ENCODE data around the gene SLC9A9.

SLC9A9 gene

GRCh38 chr3:143375698-143376097, 472.6 kb downstream of the SLC9A9 start:
- DNase-seq, result no peak

DNA sequence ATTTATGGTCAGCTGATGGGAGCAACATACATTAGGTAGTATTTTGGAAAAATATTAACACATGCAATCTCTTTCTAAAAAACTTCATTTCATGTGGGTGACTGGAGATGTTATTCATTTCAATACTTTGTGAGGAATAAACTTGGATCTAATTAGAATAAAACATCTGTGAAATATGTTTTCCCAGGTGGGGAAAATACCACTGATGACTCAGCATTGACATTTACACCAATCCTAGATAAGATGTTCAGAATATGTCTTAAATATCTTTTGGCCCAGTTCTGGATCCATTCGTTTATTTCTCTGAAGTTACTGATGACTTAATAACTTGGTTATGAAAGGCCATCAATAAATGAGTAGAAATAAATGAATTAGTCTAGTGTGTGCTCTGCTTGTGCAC, 481.1 kb downstream of the SLC9A9 start:
- no peak for DNase-seq

DNA sequence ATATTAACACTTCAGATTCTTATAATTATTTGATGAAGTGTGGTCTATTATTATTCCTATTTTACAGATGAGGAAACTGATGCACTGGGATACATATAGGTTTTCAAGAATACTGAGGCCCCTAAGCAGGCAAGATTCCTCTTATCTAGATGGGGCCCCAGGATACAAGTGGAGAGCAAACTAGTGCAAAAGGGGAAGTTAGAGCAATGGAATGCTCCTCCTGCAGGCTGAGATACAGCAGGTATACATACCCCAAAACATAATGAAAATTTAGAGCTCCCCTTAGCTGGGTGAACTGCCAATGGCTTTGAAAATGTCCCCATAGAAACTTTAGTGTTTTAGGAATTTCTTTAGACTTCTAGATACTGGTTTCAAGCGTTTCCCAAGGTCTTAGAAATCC, 481.6 kb downstream of the SLC9A9 start:
- DNase-seq, result peak; percentile 58

- DNase-seq, result peak; percentile 26
These were observed 484.3 kb downstream of the SLC9A9 start for GRCh38 chr3:143363949-143364348.

GRCh38 chr3:143363276-143363675, 485.0 kb downstream of the SLC9A9 start:
- peak; percentile 66 for DNase-seq

DNA sequence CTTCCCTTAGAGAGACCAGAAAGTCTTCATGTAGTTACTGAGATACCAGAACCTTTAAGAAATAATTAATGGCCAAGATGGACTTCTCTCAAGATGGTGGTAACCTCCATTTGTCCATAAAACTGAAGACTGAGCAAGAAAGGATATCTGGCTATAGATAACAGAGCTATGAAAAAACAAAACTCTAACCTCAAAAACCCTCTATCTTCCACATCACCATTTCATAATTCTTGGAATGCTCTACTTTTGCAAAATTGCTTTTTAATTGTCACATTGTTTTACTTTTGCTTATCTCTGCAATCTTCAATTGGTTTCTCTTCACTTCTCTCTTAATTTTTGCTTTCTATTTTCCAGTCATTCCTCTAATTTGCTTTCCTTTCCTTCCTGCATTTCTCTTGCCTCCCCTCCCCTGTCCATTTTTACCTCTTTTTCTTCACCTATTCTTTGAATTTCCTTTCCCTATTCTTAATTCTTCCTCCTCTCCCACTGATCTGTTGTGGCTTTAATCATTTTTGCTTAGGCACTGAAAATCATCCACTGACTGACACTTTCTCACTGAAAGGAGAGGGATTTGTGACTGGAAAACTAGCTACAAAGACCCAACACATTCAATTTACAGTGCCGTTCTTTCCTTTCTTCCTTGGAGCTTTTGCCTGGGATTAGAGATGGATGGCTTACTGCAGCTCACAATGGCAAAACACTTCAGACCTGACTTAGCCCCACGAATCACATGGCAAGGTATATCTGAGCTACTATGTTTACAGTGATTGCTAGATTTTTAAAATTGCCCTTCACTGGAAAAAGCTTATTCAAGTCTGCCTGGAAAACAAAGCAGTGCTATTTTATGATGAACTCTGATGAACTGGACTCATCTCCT, 485.9 kb downstream of the SLC9A9 start:
- DNase-seq, result peak; percentile 68

GRCh38 chr3:143361589-143361988, 486.7 kb downstream of the SLC9A9 start:
- DNase-seq, result no peak

DNA sequence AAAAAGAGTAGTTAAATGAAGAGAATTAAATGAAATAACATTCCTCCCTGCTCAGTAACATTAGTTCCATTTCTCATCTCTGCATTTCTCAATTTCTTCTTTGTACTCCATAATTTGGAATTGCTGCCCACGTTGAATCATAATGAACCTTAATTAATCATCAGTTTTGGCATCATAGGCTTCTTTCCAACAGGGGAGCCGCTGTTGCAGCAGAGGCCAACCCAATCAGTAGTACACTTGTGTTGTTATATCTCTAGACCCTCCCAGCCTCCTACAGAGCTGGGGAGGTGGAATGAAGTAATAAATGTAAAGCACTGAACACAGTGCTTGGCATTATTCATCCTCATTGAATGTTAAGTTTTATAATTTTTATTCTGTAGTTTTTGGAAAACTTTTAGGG, 488.0 kb downstream of the SLC9A9 start:
- no peak for DNase-seq

DNA sequence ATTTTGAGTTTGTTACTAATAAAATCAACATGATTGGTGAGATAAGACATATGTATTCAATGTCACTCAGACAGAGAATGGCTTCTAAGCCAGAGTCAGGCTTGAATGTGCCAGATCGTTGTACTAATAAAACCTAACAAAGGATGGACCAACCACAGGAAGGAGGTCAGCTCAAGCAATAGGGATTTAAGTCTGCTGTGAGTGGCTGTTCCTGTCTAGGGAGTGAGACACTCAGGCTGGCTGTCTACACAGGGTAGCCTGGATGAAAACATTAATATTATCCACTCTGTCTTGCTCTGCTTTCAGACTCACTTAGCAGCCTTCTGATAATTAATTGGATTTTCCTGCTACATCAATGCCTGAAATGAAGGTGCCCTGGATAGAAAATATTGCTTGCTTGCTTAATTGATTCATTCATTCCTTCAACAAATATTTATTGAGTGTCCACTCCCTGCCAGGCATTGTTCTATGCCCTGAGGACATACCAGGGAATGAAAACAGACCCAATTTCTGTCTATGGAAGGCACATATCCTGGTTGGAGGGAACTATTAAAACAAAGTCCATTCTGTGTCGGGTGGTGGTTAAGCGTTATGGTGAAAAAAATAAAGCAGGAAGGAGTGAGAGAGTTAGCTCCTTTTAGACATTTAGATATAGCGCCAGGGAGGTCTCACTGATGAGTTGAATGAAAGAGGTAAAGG, 489.3 kb downstream of the SLC9A9 start:
- DNase-seq, result no peak

DNA sequence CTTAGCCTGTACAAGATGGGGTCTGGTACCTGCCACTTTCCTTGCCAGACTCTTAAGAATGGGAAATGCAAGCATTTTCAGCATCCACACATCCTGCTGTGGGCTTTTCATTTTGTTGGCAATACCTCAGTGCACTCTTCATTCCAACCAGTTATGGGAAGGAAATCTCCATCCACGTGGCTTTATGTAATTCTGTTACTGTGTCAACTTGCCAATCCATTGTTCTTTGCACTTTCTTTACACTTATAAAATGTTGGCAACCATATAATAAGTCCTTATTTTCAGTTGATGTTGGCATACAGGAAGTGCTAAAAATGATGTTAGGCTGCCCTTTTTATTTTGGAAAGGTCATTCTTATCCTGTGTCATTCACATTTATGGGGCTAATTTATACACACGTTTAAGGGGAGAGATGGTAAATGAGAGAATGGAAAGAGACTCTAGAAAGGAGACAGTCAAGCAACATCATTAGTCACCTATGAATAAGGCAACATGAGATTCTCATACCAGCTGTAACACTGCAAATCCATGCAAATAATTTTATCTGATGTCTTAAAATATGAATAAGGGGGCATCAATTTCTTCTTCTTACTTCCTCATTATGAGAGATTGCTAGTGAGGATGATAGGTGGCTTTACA, 490.0 kb downstream of the SLC9A9 start:
- no peak for DNase-seq

- no peak for DNase-seq
These were observed 490.6 kb downstream of the SLC9A9 start for GRCh38 chr3:143357700-143358099.

- DNase-seq, result no peak
These were observed 491.4 kb downstream of the SLC9A9 start for GRCh38 chr3:143356839-143357238.

- DNase-seq, result peak; percentile 26
These were observed 493.9 kb downstream of the SLC9A9 start for GRCh38 chr3:143354342-143354741.

DNA sequence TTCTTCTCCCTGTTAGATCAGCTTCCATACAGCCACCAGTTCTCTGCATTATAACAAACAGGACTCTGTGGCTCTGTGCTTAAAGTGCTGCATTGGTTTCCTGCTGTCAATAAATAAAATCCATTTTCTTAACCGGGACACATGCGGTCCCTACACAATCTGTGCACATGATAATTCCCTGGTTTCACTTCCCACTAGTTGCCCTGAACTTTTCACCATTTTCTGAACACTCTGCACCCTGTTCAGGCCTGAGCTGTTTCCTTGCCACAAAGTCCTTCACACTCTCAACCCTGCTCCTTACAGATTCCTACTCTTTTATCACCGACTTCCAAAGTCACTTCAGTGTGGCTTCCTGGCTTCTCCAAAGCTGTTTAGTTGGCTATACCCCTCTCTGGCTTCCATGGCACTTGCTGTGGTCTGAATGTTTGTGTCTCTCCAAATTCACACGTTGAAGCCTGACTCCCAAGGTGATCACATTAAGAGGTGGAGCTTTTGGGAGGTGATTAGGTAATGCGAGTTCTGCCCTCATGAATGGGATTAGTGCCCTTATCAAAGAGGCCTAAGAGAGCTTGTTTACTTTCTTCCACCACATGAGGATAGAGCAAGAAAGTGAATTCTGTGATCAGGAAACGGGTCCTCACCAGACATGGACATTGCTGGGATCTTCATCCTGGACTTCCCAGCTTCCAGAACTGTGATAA, 495.3 kb downstream of the SLC9A9 start:
- DNase-seq, result no peak

DNA sequence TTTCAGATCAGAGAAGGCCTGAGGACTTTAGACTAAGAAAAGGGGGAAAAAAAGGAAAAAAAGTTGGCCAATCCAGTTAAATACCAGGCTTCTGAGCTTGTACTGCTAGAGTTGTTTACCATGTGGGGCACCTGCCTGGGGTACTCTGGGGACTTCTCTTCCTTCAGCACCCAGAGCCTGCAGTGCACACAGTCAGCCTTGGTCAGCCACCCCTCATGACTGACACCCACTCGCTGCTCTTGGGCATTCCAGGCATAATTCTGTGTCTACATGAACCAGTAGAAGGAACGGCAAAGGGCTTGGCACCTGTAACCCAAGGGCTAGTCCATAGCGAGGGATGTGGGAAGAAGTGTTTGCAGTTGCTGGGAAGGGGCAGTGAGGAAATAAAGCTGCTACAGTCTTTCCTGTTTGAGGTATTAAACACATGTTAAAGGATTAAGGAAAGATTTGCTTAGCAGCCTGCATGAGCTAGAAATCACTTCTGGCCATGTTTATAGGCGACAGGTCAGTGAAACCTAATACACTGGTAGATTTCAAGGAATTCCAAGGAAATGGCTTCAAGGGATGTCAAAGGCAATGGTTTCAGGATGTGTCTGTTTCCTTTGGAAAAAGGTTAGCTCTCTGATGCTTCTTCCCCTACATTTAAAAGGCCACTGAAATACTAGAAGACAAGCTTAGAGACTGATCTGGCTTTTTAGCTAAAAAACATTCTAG, 496.2 kb downstream of the SLC9A9 start:
- DNase-seq, result no peak

DNA sequence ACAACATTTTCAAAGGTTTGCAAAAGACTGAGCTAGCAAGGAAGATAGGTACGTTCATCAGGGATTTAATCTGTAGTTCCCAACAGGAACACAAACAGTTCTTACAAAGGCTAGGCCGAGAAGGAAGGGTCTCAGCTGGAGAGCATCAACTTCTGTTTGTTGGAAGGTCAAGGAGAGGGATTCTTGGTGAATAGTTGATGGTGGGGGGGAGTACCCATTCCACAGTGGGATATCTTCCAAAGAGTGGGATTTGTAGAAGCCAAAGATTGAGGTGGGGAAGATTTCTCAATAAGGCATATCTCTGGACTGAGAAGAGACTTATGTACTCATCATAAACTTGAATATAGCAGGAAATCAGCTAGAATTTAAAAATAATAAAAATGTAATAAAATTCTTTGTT, 496.9 kb downstream of the SLC9A9 start:
- DNase-seq, result no peak

GRCh38 chr3:143349455-143349854, 498.8 kb downstream of the SLC9A9 start:
- DNase-seq, result no peak

DNA sequence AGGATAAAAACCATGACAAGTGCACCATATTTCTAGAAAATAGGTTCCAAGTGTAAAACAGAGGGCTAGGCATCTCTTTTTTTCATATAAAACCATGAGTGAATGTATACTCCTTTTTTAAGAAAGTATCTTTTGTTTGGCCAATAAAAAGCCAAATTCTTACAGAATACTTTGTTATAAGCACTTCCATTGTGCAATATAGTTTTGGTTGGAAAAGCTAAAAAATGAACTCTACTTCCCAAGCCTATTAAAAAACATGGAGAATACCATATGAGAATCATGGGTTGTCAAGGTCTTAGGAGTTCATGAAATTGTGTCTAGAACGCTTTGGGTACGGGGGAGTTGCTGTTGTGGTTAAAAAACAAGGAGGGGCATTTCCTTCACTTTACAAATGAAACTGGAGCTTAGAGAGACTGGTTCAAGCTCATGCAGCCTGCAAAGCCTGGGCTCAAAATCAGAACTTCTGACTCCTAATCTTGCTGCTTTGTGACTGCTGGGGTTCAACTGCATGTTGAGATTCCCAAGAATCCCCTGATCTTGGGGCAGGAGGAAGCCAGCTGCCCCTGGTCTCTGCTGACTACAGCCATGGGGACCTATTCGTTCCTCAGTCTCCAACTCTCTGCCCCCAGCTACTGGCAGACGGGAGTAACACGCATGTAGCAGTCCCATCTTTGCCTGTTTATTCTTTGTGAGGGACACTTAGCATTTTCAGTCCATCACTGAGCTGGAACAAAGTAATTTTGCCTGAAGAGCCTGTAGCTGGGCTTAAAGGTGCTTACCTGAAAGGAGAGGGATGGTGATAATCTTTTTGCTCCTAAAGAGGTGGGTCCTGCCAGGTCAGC, 499.6 kb downstream of the SLC9A9 start:
- no peak for DNase-seq

- DNase-seq, result no peak
These were observed 503.6 kb downstream of the SLC9A9 start for GRCh38 chr3:143344516-143345165.

DNA sequence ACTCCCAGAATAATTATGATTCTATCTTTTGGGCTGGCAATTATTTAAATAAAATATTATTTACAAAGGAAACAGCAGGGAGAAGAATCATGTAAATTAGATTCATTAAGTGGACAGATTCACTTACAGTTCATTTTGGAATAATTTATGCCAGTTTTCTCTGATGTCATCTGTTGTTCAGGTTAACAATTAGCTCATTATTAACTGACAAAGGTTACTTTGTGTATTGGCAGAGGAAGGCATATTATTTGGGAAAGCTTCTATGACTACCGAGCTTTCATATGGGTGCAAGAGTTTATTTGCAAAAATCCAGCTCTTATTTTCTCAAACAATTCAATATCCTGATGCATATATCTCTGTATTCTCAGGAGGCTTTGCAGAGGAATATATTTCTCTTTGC, 504.3 kb downstream of the SLC9A9 start:
- no peak for DNase-seq

DNA sequence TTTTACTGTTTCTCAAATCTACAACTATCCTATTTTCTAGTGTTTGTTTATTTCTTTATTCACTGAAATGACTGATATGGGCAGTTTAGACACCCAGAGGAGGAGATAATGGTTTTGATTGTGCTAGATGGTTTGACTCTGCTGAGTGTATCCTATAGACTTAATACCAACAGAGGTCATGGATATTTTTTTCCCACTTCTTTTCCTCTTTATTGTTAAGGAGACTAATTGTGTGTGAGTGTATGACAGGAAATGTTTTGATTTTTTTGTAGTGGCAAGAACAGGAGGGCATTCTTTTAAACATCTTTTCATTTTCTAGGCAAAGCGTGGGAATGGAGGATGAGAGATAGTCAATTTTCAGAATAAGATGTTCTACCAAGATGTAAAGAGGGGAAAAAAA, 505.2 kb downstream of the SLC9A9 start:
- no peak for DNase-seq

All from hematopoietic multipotent progenitor cell treated with erythropoietin and hydrocortisone succinate and interleukin-3 and kit ligand, for 6 days (in vitro differentiated cells).